ENCODE data around the gene ELL3. TPM values are rescaled to one million over a fixed set of nuclear protein-coding genes. Genes with fewer than 3 reads are reported as not detected.
A peak's percentile ranks its signal among the peaks of the same experiment; 100 is the strongest.

Gene ELL3
- total and polyA plus RNA-seq, 5 experiments from 2014 or later: 0.73 to 4.4 (median 2.1) TPM

GRCh38 chr15:43800286-43801141 lies 23.7 kb upstream of the ELL3 start, which contains the start of gene HYPK:
HYPK (plus strand) TSS chr15:43800599; CDS start chr15:43800623, 24 bp downstream.
- peaks cover 12 to 80% (median 15%) of the 10 kb centered on the region in 3 donors for H3K36me3 Mint-ChIP-seq
- peak within 1 kb of the TSS; percentile 98 to 100 (median 100) for H3K27ac Mint-ChIP-seq
- no peaks in the 10 kb centered on the region for H3K27me3 Mint-ChIP-seq
- H3K4me3 Mint-ChIP-seq: peak within 1 kb of the TSS; percentile 97 to 100 (median 100)
- DNase-seq (peak; percentile 84 to 95 (median 88)), ATAC-seq (peak; percentile 97 to 99)
- peaks cover 18 to 55% (median 44%) of the 10 kb centered on the region in 4 donors for H3K4me1 Mint-ChIP-seq
- POLR2A ChIA-PET: interaction anchor here (0.5 to 2.9 kb wide), 12 partner anchors 9 to 1527 kb away, joined by 3 to 42 read pairs (median 4); partner anchors contain the start of genes ELL3, GANC, MFAP1 and PDIA3
- no peaks in the 10 kb centered on the region for H3K9me3 Mint-ChIP-seq

- peaks cover 22 to 61% (median 50%) of the 10 kb centered on the region in 4 donors for H3K4me1 Mint-ChIP-seq
- no peaks in the 10 kb centered on the region for H3K27me3 Mint-ChIP-seq
- peak within 1 kb of the TSS; percentile 98 to 100 (median 100) for H3K27ac Mint-ChIP-seq
- peak in 1 of 10 donors; percentile 59 for DNase-seq
- H3K4me3 Mint-ChIP-seq: peak within 1 kb of the TSS; percentile 97 to 100 (median 100)
- ATAC-seq: no peak
- POLR2A ChIA-PET: interaction anchor here (0.5 to 2.9 kb wide), 11 partner anchors 8 to 1527 kb away, joined by 3 to 42 read pairs (median 5); partner anchors contain the start of genes ELL3, GANC, MFAP1 and PDIA3
- H3K9me3 Mint-ChIP-seq: no peaks in the 10 kb centered on the region
- H3K36me3 Mint-ChIP-seq: peaks cover 12 to 80% (median 15%) of the 10 kb centered on the region in 3 donors
Observed at GRCh38 chr15:43799945-43800285, 23.1 kb upstream of the ELL3 start, which contains the start of gene SERINC4. SERINC4 (minus strand) TSS chr15:43800220; CDS start chr15:43799986, 234 bp downstream.

GRCh38 chr15:43799209-43799944 lies 22.6 kb upstream of the ELL3 start:
- H3K4me1 Mint-ChIP-seq: peaks cover 24 to 66% (median 55%) of the 10 kb centered on the region in 4 donors
- H3K27ac Mint-ChIP-seq: peak overlapping the region; percentile 57 to 100 (median 90)
- POLR2A ChIA-PET: interaction anchor here (1.4 to 2.9 kb wide), 5 partner anchors 8 to 1526 kb away, joined by 3 to 42 read pairs (median 24); partner anchors contain the start of genes ELL3, GANC, MFAP1 and SERF2
- ATAC-seq (no peak), DNase-seq (peak in 1 of 10 donors; percentile 59)
- no peaks in the 10 kb centered on the region for H3K27me3 Mint-ChIP-seq
- peaks cover 12 to 80% (median 13%) of the 10 kb centered on the region in 3 donors for H3K36me3 Mint-ChIP-seq
- H3K9me3 Mint-ChIP-seq: no peaks in the 10 kb centered on the region
- peak overlapping the region in 8 of 10 donors; percentile 18 to 100 (median 50) for H3K4me3 Mint-ChIP-seq

- Mint-ChIP-seq H3K4me1 (peaks cover 32 to 80% (median 72%) of the 10 kb centered on the region in 4 donors), H3K27ac (peak overlapping the region in 8 of 10 donors; percentile 10 to 95 (median 60)), H3K27me3 (no peaks in the 10 kb centered on the region), H3K9me3 (no peaks in the 10 kb centered on the region), H3K36me3 (peaks cover 11 to 75% (median 12%) of the 10 kb centered on the region in 3 donors), H3K4me3 (peak overlapping the region in 2 of 10 donors; percentile 26 to 30)
- POLR2A ChIA-PET: interaction anchor here (0.6 to 2.6 kb wide), 2 partner anchors 19 to 36 kb away, joined by 6 to 14 read pairs; partner anchors contain the start of gene ELL3
- no peak for DNase-seq
- ATAC-seq: no peak
Observed at GRCh38 chr15:43796566-43796965, 19.8 kb upstream of the ELL3 start.

- peak overlapping the region in 3 of 10 donors; percentile 6 to 34 (median 26) for H3K4me3 Mint-ChIP-seq
- DNase-seq (no peak), ATAC-seq (no peak)
- peaks cover 35 to 78% (median 70%) of the 10 kb centered on the region in 4 donors for H3K4me1 Mint-ChIP-seq
- H3K36me3 Mint-ChIP-seq: peaks cover 11 to 73% (median 12%) of the 10 kb centered on the region in 3 donors
- no peaks in the 10 kb centered on the region for H3K27me3 Mint-ChIP-seq
- POLR2A ChIA-PET: interaction anchor here (2.6 kb wide), 1 partner anchor 18 kb away, joined by 14 read pairs; the partner anchor contains the start of gene ELL3
- peak overlapping the region in 7 of 10 donors; percentile 10 to 99 (median 63) for H3K27ac Mint-ChIP-seq
- H3K9me3 Mint-ChIP-seq: no peaks in the 10 kb centered on the region
Observed at GRCh38 chr15:43795997-43796396, 19.2 kb upstream of the ELL3 start.

- Mint-ChIP-seq H3K4me1 (peaks cover 31 to 70% (median 65%) of the 10 kb centered on the region in 4 donors), H3K36me3 (peaks cover 7 to 65% (median 9%) of the 10 kb centered on the region in 3 donors), H3K27me3 (no peaks in the 10 kb centered on the region), H3K27ac (peak overlapping the region in 8 of 10 donors; percentile 40 to 99 (median 83)), H3K9me3 (no peaks in the 10 kb centered on the region), H3K4me3 (peak overlapping the region in 4 of 10 donors; percentile 15 to 99 (median 42))
- ATAC-seq: no peak
- POLR2A ChIA-PET: interaction anchor here (0.6 to 5.9 kb wide), 3 partner anchors 14 to 30 kb away, joined by 4 to 48 read pairs (median 7); partner anchors contain the start of genes ELL3 and MFAP1
- no peak for DNase-seq
Observed at GRCh38 chr15:43795197-43795596, 18.4 kb upstream of the ELL3 start.

GRCh38 chr15:43794269-43795037 lies 17.7 kb upstream of the ELL3 start:
- H3K27ac Mint-ChIP-seq: peak overlapping the region; percentile 24 to 99 (median 97)
- H3K27me3 Mint-ChIP-seq: no peaks in the 10 kb centered on the region
- DNase-seq (no peak), ATAC-seq (no peak)
- peaks cover 4 to 60% (median 6%) of the 10 kb centered on the region in 3 donors for H3K36me3 Mint-ChIP-seq
- POLR2A ChIA-PET: interaction anchor here (0.6 to 5.9 kb wide), 3 partner anchors 13 to 30 kb away, joined by 4 to 48 read pairs (median 7); partner anchors contain the start of genes ELL3 and MFAP1
- H3K4me1 Mint-ChIP-seq: peaks cover 28 to 63% (median 58%) of the 10 kb centered on the region in 4 donors
- H3K4me3 Mint-ChIP-seq: peak overlapping the region; percentile 93 to 99 (median 96)
- no peaks in the 10 kb centered on the region for H3K9me3 Mint-ChIP-seq

GRCh38 chr15:43793647-43794046 lies 16.9 kb upstream of the ELL3 start:
- Mint-ChIP-seq H3K4me1 (peaks cover 28 to 62% (median 52%) of the 10 kb centered on the region in 4 donors), H3K27me3 (no peaks in the 10 kb centered on the region), H3K9me3 (no peaks in the 10 kb centered on the region), H3K36me3 (peaks cover 0 to 53% (median 2%) of the 10 kb centered on the region in 3 donors), H3K4me3 (peak overlapping the region; percentile 93 to 99 (median 96)), H3K27ac (peak overlapping the region; percentile 79 to 99 (median 99))
- ATAC-seq (no peak), DNase-seq (no peak)
- POLR2A ChIA-PET: interaction anchor here (0.6 to 5.9 kb wide), 9 partner anchors 7 to 49 kb away, joined by 3 to 48 read pairs (median 4); partner anchors contain the start of genes ELL3, HYPK, MFAP1 and SERINC4

- Mint-ChIP-seq H3K27me3 (no peaks in the 10 kb centered on the region), H3K4me1 (peaks cover 25 to 56% (median 46%) of the 10 kb centered on the region in 4 donors), H3K27ac (peak overlapping the region; percentile 94 to 99 (median 99)), H3K36me3 (peaks cover 0 to 46% (median 0%) of the 10 kb centered on the region in 3 donors), H3K4me3 (peak overlapping the region; percentile 93 to 99 (median 96)), H3K9me3 (no peaks in the 10 kb centered on the region)
- POLR2A ChIA-PET: interaction anchor here (0.6 to 5.9 kb wide), 9 partner anchors 8 to 48 kb away, joined by 3 to 48 read pairs (median 4); partner anchors contain the start of genes ELL3, HYPK, MFAP1 and SERINC4
- ATAC-seq (no peak), DNase-seq (peak in 5 of 10 donors; percentile 17 to 45 (median 19))
Observed at GRCh38 chr15:43792761-43793476, 16.2 kb upstream of the ELL3 start.

GRCh38 chr15:43791993-43792760 lies 15.4 kb upstream of the ELL3 start, which contains the start of gene SERF2:
SERF2 (plus strand) TSS chr15:43792320; CDS start chr15:43792377, 57 bp downstream.
- ATAC-seq: peak; percentile 92 to 93
- peak within 1 kb of the TSS; percentile 94 to 99 (median 99) for H3K27ac Mint-ChIP-seq
- peak within 1 kb of the TSS; percentile 93 to 99 (median 96) for H3K4me3 Mint-ChIP-seq
- H3K9me3 Mint-ChIP-seq: no peaks in the 10 kb centered on the region
- POLR2A ChIA-PET: interaction anchor here (1.1 to 5.9 kb wide), 4 partner anchors 8 to 33 kb away, joined by 3 to 48 read pairs (median 20); partner anchors contain the start of genes ELL3, HYPK, MFAP1 and SERINC4
- H3K36me3 Mint-ChIP-seq: peaks cover 0 to 40% (median 0%) of the 10 kb centered on the region in 3 donors
- peaks cover 25 to 56% (median 46%) of the 10 kb centered on the region in 4 donors for H3K4me1 Mint-ChIP-seq
- DNase-seq: peak; percentile 95 to 100 (median 98)
- no peaks in the 10 kb centered on the region for H3K27me3 Mint-ChIP-seq
